ENCODE data around the gene EVA1A.

DNA sequence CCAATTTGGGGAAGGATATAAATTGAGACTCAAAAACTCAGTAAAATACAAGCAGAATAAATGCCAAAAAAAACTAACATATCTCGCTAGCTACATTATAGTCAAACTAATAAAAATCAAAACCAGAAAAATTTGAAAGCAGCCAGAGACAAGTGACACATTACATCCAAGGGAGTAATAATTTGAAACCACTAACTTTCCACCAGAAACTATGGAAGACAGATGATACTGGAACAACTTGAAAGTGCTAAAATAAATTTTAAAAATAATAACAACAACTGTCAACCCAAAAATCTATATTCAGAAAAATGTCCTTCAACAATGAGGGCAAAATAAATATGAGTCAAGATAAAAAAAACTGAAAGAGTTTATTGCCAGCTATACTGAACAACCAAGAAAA, 110.7 kb downstream of the EVA1A start:
- no peak for TF ChIP-seq ZNF274 (IDR thresholded peaks at IDR 0.05; ENCODE audit: low read depth, low read length)
- no peak for TF ChIP-seq SUZ12 (IDR thresholded peaks at IDR 0.05; ENCODE audit: extremely low read depth, insufficient read depth, insufficient read length)
- TF ChIP-seq YY1 (IDR thresholded peaks at IDR 0.05; ENCODE audit: insufficient read depth, insufficient read length), result no peak

Measured in NT2/D1 (cell line).